ENCODE measurements around the gene SRRM5.
"Not testable (repeated sequence)": the region's sequence is repeated elsewhere in the genome, so short reads cannot be mapped to it uniquely, and the experiment has no call there.

Gene SRRM5

GRCh38 chr19:43634506-43634871, 22.6 kb downstream of the SRRM5 start:
- Mint-ChIP-seq H3K27me3 (peaks cover 30% of the 10 kb centered on the region), H3K4me3 (no peak overlapping the region), H3K36me3 (ENCODE audit: low read depth) (no peaks in the 10 kb centered on the region), H3K9me3 (no peaks in the 10 kb centered on the region), H3K4me1 (peaks cover 5% of the 10 kb centered on the region), H3K27ac (no peak overlapping the region)
- DNase-seq (no peak), ATAC-seq (no peak)

- no peaks in the 10 kb centered on the region for H3K9me3 Mint-ChIP-seq
- no peaks in the 10 kb centered on the region for H3K36me3 Mint-ChIP-seq (ENCODE audit: low read depth)
- no peak overlapping the region for H3K27ac Mint-ChIP-seq
- no peak for DNase-seq
- H3K27me3 Mint-ChIP-seq: peaks cover 32% of the 10 kb centered on the region
- H3K4me3 Mint-ChIP-seq: no peak overlapping the region
- no peak for ATAC-seq
- H3K4me1 Mint-ChIP-seq: peaks cover 6% of the 10 kb centered on the region
These were observed 23.1 kb downstream of the SRRM5 start for GRCh38 chr19:43634872-43635560.

GRCh38 chr19:43635561-43635940, 23.7 kb downstream of the SRRM5 start:
- not testable (repeated sequence) for H3K4me3 Mint-ChIP-seq; DNase-seq; H3K27ac Mint-ChIP-seq; ATAC-seq; H3K36me3 Mint-ChIP-seq (ENCODE audit: low read depth); H3K4me1 Mint-ChIP-seq; H3K9me3 Mint-ChIP-seq
- peaks cover 37% of the 10 kb centered on the region for H3K27me3 Mint-ChIP-seq

GRCh38 chr19:43636121-43636683, 24.3 kb downstream of the SRRM5 start:
- H3K27ac Mint-ChIP-seq: no peak overlapping the region
- no peaks in the 10 kb centered on the region for H3K9me3 Mint-ChIP-seq
- no peak for DNase-seq
- ATAC-seq: no peak
- H3K36me3 Mint-ChIP-seq (ENCODE audit: low read depth): no peaks in the 10 kb centered on the region
- H3K4me3 Mint-ChIP-seq: no peak overlapping the region
- peaks cover 11% of the 10 kb centered on the region for H3K4me1 Mint-ChIP-seq
- H3K27me3 Mint-ChIP-seq: peaks cover 42% of the 10 kb centered on the region

- H3K27me3 Mint-ChIP-seq: peaks cover 46% of the 10 kb centered on the region
- H3K9me3 Mint-ChIP-seq: no peaks in the 10 kb centered on the region
- H3K27ac Mint-ChIP-seq: no peak overlapping the region
- DNase-seq: no peak
- H3K36me3 Mint-ChIP-seq (ENCODE audit: low read depth): no peaks in the 10 kb centered on the region
- peak overlapping the region; percentile 65 for H3K4me3 Mint-ChIP-seq
- no peak for ATAC-seq
- H3K4me1 Mint-ChIP-seq: peaks cover 12% of the 10 kb centered on the region
These were observed 26.5 kb downstream of the SRRM5 start for GRCh38 chr19:43638214-43638994.

- DNase-seq (no peak), ATAC-seq (no peak)
- no peak overlapping the region for H3K27ac Mint-ChIP-seq
- H3K4me3 Mint-ChIP-seq: peak overlapping the region; percentile 65
- H3K27me3 Mint-ChIP-seq: peaks cover 46% of the 10 kb centered on the region
- H3K9me3 Mint-ChIP-seq: no peaks in the 10 kb centered on the region
- H3K4me1 Mint-ChIP-seq: peaks cover 12% of the 10 kb centered on the region
- H3K36me3 Mint-ChIP-seq (ENCODE audit: low read depth): no peaks in the 10 kb centered on the region
These were observed 27.2 kb downstream of the SRRM5 start for GRCh38 chr19:43638995-43639518.

- Mint-ChIP-seq H3K4me3 (peak within 1 kb of the TSS; percentile 65), H3K36me3 (ENCODE audit: low read depth) (no peaks in the 10 kb centered on the region), H3K27me3 (peaks cover 47% of the 10 kb centered on the region), H3K27ac (no peak within 1 kb of the TSS), H3K4me1 (peaks cover 12% of the 10 kb centered on the region), H3K9me3 (no peaks in the 10 kb centered on the region)
- peak; percentile 33 for DNase-seq
- ATAC-seq: peak; percentile 48
These were observed 27.9 kb downstream of the SRRM5 start, which contains the start of gene CADM4 for GRCh38 chr19:43639519-43640423. CADM4 (minus strand) TSS chr19:43639850; CDS start chr19:43639790, 60 bp downstream.

- Mint-ChIP-seq H3K27ac (no peak overlapping the region), H3K36me3 (ENCODE audit: low read depth) (no peaks in the 10 kb centered on the region), H3K4me3 (peak overlapping the region; percentile 53), H3K9me3 (no peaks in the 10 kb centered on the region), H3K4me1 (peaks cover 12% of the 10 kb centered on the region), H3K27me3 (peaks cover 42% of the 10 kb centered on the region)
- DNase-seq (no peak), ATAC-seq (no peak)
These were observed 28.5 kb downstream of the SRRM5 start for GRCh38 chr19:43640424-43640757.

- no peak for DNase-seq
- Mint-ChIP-seq H3K36me3 (ENCODE audit: low read depth) (no peaks in the 10 kb centered on the region), H3K9me3 (no peaks in the 10 kb centered on the region), H3K27me3 (peaks cover 41% of the 10 kb centered on the region), H3K27ac (no peak overlapping the region), H3K4me3 (peak overlapping the region; percentile 28), H3K4me1 (peaks cover 12% of the 10 kb centered on the region)
- no peak for ATAC-seq
These were observed 29.4 kb downstream of the SRRM5 start for GRCh38 chr19:43641333-43641732.

GRCh38 chr19:43642531-43642930, 30.6 kb downstream of the SRRM5 start:
- Mint-ChIP-seq H3K9me3 (no peaks in the 10 kb centered on the region), H3K4me3 (no peak overlapping the region), H3K27me3 (peaks cover 35% of the 10 kb centered on the region), H3K27ac (no peak overlapping the region), H3K36me3 (ENCODE audit: low read depth) (no peaks in the 10 kb centered on the region), H3K4me1 (peaks cover 12% of the 10 kb centered on the region)
- ATAC-seq (no peak), DNase-seq (no peak)

GRCh38 chr19:43643326-43643725, 31.4 kb downstream of the SRRM5 start:
- Mint-ChIP-seq H3K36me3 (ENCODE audit: low read depth) (peaks cover 2% of the 10 kb centered on the region), H3K4me3 (no peak overlapping the region), H3K27ac (no peak overlapping the region), H3K9me3 (no peaks in the 10 kb centered on the region), H3K27me3 (peaks cover 29% of the 10 kb centered on the region), H3K4me1 (peaks cover 12% of the 10 kb centered on the region)
- no peak for DNase-seq
- no peak for ATAC-seq

GRCh38 chr19:43644181-43644580, 32.3 kb downstream of the SRRM5 start:
- no peak for DNase-seq
- H3K9me3 Mint-ChIP-seq: no peaks in the 10 kb centered on the region
- H3K36me3 Mint-ChIP-seq (ENCODE audit: low read depth): peaks cover 2% of the 10 kb centered on the region
- H3K27ac Mint-ChIP-seq: no peak overlapping the region
- peaks cover 8% of the 10 kb centered on the region for H3K4me1 Mint-ChIP-seq
- no peak overlapping the region for H3K4me3 Mint-ChIP-seq
- H3K27me3 Mint-ChIP-seq: peaks cover 21% of the 10 kb centered on the region
- no peak for ATAC-seq

GRCh38 chr19:43648633-43649032, 36.7 kb downstream of the SRRM5 start:
- peaks cover 2% of the 10 kb centered on the region for H3K27me3 Mint-ChIP-seq

GRCh38 chr19:43649514-43649913, 37.6 kb downstream of the SRRM5 start:
- no peaks in the 10 kb centered on the region for H3K4me1 Mint-ChIP-seq
- no peaks in the 10 kb centered on the region for H3K9me3 Mint-ChIP-seq
- H3K4me3 Mint-ChIP-seq: no peak overlapping the region
- DNase-seq: no peak
- no peaks in the 10 kb centered on the region for H3K27me3 Mint-ChIP-seq
- H3K27ac Mint-ChIP-seq: no peak overlapping the region
- no peak for ATAC-seq
- H3K36me3 Mint-ChIP-seq (ENCODE audit: low read depth): peaks cover 10% of the 10 kb centered on the region

More at GRCh38 chr19:43648633-43649032, 36.7 kb downstream of the SRRM5 start:
- Mint-ChIP-seq H3K27ac (no peak overlapping the region), H3K4me3 (no peak overlapping the region), H3K9me3 (no peaks in the 10 kb centered on the region), H3K36me3 (ENCODE audit: low read depth) (peaks cover 9% of the 10 kb centered on the region), H3K4me1 (no peaks in the 10 kb centered on the region)
- DNase-seq (no peak), ATAC-seq (no peak)
